NB4 (cell line): ENCODE results near the gene SMC5.

Experiments
- DNase-seq: peaks from one replicate; pipeline ENCODE4 v3.0.0; 2010; ENCODE audit warnings: low read depth
- H3K4me3 ChIP-seq: one replicate; pipeline ENCODE4 v1.5.1; 2011; ENCODE audit warnings: mild to moderate bottlenecking, low read depth, low read length, moderate library complexity
- MYC ChIP-seq: IDR thresholded peaks from 2 replicates; pipeline ENCODE4 v1.6.1; 2011; ENCODE audit warnings: low read depth, low read length
- POLR2A ChIP-seq: IDR thresholded peaks from 2 replicates; pipeline ENCODE4 v1.6.1; 2011; ENCODE audit warnings: mild to moderate bottlenecking; ENCODE audit not compliant: insufficient read length; ENCODE audit errors: extremely low read depth
- TF ChIP-seq, protein P1 (sequence below): IDR thresholded peaks from 2 replicates; pipeline ENCODE4 v1.6.1; 2011; ENCODE audit warnings: low read depth, low read length
- TF ChIP-seq, protein P2 (sequence below): IDR thresholded peaks from one replicate; pipeline ENCODE4 v1.5.1; 2012; ENCODE audit warnings: low read depth, low read length

The SMC5 gene

DNA sequence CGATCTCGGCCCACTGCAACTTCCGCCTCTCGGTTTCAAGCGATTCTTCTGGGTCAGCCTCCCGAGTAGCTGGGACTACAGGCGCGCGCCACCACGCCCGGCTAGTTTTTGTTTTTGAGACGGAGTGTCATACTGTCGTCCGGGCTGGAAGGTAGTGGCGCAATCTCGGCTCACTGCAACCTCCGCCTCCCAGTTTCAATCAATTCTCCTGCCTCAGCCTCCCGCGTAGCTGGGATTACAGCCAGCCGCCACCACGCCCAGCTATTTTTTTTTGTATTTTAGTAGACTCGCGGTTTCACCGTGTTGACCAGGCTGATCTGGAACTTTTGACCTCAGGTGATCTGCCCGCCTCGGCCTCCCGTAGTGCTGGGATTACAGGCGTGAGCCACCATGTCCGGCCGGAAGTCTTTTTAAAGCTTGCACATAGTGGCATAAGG, 1.2 kb downstream of the SMC5 start:
- TF ChIP-seq, protein P1, sequence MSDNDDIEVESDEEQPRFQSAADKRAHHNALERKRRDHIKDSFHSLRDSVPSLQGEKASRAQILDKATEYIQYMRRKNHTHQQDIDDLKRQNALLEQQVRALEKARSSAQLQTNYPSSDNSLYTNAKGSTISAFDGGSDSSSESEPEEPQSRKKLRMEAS: no peak
- TF ChIP-seq, protein P2, sequence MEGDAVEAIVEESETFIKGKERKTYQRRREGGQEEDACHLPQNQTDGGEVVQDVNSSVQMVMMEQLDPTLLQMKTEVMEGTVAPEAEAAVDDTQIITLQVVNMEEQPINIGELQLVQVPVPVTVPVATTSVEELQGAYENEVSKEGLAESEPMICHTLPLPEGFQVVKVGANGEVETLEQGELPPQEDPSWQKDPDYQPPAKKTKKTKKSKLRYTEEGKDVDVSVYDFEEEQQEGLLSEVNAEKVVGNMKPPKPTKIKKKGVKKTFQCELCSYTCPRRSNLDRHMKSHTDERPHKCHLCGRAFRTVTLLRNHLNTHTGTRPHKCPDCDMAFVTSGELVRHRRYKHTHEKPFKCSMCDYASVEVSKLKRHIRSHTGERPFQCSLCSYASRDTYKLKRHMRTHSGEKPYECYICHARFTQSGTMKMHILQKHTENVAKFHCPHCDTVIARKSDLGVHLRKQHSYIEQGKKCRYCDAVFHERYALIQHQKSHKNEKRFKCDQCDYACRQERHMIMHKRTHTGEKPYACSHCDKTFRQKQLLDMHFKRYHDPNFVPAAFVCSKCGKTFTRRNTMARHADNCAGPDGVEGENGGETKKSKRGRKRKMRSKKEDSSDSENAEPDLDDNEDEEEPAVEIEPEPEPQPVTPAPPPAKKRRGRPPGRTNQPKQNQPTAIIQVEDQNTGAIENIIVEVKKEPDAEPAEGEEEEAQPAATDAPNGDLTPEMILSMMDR: no peak
- TF ChIP-seq POLR2A (no peak), MYC (no peak)
- peak; percentile 16 for DNase-seq
- peak overlapping the region; percentile 87 for H3K4me3 ChIP-seq

DNA sequence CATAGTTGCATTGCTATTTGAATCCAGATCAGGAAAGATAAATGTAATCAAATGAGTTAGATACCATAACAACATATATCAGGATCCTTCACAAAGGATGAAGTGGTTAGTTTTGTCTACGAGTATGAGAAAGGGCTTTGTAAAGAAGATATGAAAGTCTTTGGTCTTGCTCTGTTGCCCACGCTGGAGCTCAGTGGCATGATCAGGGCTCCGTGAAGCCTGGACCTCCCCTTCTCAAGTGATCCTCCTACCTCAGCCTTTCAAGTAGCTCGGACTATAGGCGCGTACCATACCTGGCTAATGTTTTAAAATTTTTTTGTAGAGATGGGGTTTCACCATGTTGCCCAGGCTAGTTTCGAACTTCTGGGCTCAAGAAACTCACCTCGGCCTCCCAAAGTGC, 1.8 kb downstream of the SMC5 start:
- DNase-seq: no peak
- TF ChIP-seq, protein P1: no peak
- TF ChIP-seq POLR2A (no peak), MYC (no peak)
- TF ChIP-seq, protein P2: no peak
- H3K4me3 ChIP-seq: peak overlapping the region; percentile 87

DNA sequence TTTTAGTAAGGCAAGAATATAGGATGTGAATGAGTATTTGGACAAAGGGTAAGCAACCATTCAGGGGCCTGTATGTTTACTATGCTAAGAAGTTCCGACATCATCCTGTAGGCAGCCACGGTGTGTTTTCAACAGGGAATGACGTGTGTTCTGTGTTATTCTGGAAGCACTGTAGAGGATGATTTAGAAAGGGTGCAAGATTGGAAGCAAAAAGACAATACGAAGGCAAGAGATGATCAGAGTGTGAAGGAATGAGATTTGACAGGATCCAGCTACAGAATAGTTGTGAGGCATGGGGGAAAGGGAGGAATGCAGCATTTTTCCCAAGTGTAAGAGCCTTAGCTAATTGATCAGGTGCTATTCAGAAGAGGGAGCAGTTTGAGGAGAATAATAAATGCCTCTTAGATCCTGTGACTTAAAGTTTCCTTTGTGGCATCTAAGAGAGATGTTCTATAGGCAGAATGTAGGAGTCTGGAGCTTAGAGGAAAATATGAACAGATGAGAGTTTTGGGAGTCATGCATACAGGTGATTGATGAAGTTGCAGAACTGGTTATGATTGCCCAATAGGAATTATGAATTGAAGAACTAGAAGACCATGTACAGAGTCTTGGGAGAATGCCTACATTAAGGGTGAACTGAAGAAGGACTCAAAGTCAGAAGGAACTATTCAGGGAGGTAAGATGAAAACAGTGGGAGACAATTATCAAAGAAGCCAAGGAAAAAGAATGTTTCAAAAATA, 2.5 kb downstream of the SMC5 start:
- peak overlapping the region; percentile 6 for H3K4me3 ChIP-seq
- DNase-seq: no peak
- TF ChIP-seq POLR2A: no peak
- no peak for TF ChIP-seq MYC
- TF ChIP-seq, protein P2: no peak
- TF ChIP-seq, protein P1: no peak

DNA sequence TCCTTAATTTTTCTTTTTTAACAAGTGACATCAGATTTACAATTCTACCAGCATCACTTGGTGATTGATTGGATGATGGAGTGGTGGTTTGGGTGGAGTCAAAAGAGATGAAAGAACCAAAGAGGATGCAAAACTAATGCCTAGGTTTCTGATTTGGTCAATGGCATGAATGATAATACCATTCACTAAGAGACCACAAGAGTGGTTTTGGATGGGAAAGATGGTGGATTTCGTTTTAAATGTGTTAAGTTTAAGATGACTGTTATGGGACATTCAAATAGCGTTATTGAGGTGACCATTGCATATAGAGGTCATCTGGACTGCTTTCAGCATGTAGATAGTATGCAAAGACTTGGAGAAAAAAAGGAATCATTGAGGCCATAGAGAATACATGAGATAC, 3.6 kb downstream of the SMC5 start:
- DNase-seq: no peak
- TF ChIP-seq, protein P1: no peak
- TF ChIP-seq, protein P2: no peak
- TF ChIP-seq MYC (no peak), POLR2A (no peak)
- H3K4me3 ChIP-seq: peak overlapping the region; percentile 8

DNA sequence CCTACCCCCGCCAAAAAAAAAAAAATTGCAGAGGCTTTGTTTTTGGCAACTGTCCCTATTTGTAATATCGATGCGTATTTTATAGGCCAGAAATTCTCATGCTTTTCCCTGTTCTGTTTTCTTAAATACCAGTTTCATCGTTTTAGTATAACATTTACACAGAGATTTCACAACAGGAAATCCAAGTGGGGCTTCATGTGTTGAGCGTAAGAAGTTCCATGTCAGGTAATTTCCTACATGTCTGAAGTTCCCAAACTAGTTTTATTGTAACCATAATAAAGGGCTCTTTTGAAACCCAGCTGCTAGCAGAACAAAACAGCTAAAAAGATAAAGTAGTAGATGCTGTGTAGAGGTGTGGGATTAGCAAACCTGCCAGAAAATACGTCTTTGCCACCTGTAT, 4.2 kb downstream of the SMC5 start:
- H3K4me3 ChIP-seq: no peak overlapping the region
- TF ChIP-seq, protein P1: no peak
- TF ChIP-seq POLR2A (no peak), MYC (no peak)
- TF ChIP-seq, protein P2: no peak
- DNase-seq: no peak

DNA sequence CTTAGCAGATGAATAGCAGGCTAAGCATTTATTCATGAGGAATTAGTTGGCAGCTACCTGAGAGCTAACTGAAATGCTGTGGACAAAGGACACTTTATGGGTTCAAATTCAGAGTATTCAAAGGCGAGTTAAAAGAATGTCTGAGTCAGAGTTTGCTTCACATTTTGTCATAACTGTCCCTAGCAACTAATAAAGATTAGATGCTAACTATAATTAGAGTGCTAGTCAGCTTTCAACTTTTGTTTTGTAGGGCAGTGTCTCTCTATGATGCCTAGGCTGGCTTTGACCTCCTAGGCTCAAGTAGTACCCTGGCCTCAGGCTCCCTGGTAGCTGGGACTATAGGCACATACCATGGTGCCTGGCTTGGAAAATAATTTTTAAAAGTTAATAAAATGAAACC, 4.6 kb downstream of the SMC5 start:
- no peak for DNase-seq

More for the DNA sequence above, 4.6 kb downstream of the SMC5 start:
- TF ChIP-seq, protein P2: no peak
- TF ChIP-seq, protein P1: no peak
- TF ChIP-seq POLR2A: no peak
- no peak for TF ChIP-seq MYC
- H3K4me3 ChIP-seq: no peak overlapping the region
